Measurements from ENCODE around the gene SPATA6L.

Gene SPATA6L

DNA sequence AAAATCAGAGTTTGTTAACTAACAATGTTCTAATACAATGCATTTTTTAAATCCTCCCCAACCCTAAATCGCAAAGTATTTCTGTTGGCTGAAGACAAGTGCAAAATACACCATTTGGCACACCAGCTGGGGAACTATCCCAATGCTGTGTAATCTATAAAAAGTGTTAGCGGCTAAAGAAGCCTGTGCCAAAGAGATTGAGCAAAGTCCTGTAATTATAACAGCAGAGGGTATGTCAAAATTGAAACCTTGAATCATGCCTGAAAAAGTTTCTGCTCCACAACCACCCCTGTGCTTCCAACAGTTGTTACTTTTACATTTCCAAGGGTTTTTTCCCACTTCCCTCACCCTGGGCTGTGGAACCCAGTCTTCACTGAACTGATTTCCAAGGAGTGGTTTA lies 87.3 kb downstream of the SPATA6L start:
- in situ Hi-C loops (cut with HindIII; ENCODE audit: low sequenced_read_pairs), result no loop called here
- no peak for DNase-seq (ENCODE audit: low read depth, low spot score)
- no peak for TF ChIP-seq CTCF (IDR thresholded peaks at IDR 0.05; ENCODE audit: low read depth, low read length)
- H3K4me3 ChIP-seq (ENCODE audit: low read depth, low read length), result no peak overlapping the region

DNA sequence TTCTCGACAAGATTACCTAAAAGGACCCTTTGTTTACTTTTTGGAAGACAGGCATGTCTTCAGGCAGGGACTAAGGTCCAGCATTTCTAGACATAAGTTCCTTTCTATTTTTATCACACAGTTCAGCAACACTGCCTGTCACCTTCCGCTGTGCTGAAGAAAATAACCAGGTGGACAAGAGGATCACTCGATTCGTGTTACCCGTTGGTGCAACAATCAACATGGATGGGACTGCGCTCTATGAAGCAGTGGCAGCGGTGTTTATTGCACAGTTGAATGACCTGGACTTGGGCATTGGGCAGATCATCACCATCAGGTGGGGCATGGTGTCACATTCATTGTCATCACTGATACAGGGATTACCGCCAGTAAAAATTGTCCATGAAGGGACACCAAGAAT lies 89.8 kb downstream of the SPATA6L start:
- no peak for DNase-seq (ENCODE audit: low read depth, low spot score)
- TF ChIP-seq CTCF (IDR thresholded peaks at IDR 0.05; ENCODE audit: low read depth, low read length), result no peak
- in situ Hi-C loops (cut with HindIII; ENCODE audit: low sequenced_read_pairs), result no loop called here
- no peak overlapping the region for H3K4me3 ChIP-seq (ENCODE audit: low read depth, low read length)

- in situ Hi-C loops (cut with HindIII; ENCODE audit: low sequenced_read_pairs), result no loop called here
- DNase-seq (ENCODE audit: low read depth, low spot score), result no peak
- no peak overlapping the region for H3K4me3 ChIP-seq (ENCODE audit: low read depth, low read length)
- TF ChIP-seq CTCF (IDR thresholded peaks at IDR 0.05; ENCODE audit: low read depth, low read length), result no peak
Measured at GRCh38 chr9:4575997-4576396, 90.3 kb downstream of the SPATA6L start.

- no peak overlapping the region for H3K4me3 ChIP-seq (ENCODE audit: low read depth, low read length)
- no peak for TF ChIP-seq CTCF (IDR thresholded peaks at IDR 0.05; ENCODE audit: low read depth, low read length)
- in situ Hi-C loops (cut with HindIII; ENCODE audit: low sequenced_read_pairs), result no loop called here
- no peak for DNase-seq (ENCODE audit: low read depth, low spot score)
Measured at GRCh38 chr9:4574657-4575243, 91.5 kb downstream of the SPATA6L start.

GRCh38 chr9:4573634-4574389 lies 92.5 kb downstream of the SPATA6L start:
- TF ChIP-seq CTCF (IDR thresholded peaks at IDR 0.05; ENCODE audit: low read depth, low read length), result no peak
- H3K4me3 ChIP-seq (ENCODE audit: low read depth, low read length), result no peak overlapping the region
- in situ Hi-C loops (cut with HindIII; ENCODE audit: low sequenced_read_pairs), result no loop called here
- DNase-seq (ENCODE audit: low read depth, low spot score), result no peak

DNA sequence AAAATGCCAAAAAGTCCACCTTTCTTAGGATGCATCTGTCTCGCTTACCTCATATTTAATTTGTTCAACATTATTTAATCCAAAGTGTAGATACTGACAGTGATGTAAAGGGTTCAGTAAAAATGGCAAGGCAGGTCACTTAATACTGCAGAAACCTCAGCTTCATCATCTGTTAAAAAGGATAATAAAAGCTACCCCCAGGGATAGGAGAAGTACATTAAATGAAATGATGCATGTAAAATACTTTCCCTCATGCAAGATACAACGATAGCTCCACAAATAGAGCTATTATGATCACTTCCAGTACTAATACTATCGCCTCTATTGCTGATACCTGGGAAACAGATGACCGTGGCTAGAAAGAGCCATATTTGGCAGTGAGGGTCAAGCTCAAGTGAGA lies 93.1 kb downstream of the SPATA6L start:
- no peak overlapping the region for H3K4me3 ChIP-seq (ENCODE audit: low read depth, low read length)
- in situ Hi-C loops (cut with HindIII; ENCODE audit: low sequenced_read_pairs), result no loop called here
- no peak for DNase-seq (ENCODE audit: low read depth, low spot score)
- TF ChIP-seq CTCF (IDR thresholded peaks at IDR 0.05; ENCODE audit: low read depth, low read length), result no peak
